OCI-LY3 (cell line): Measurements from ENCODE around the gene GABRA1.

Experiments
- EZH2phosphoT487 ChIP-seq: fragments of 200-600 bp; shearing (Covaris generic); IDR thresholded peaks from 2 replicates; pipeline ENCODE4 v1.6.1; 2018; ENCODE audit warnings: antibody characterized with exemption, mixed run types, low read depth
- TF ChIP-seq, protein P1 (sequence below): fragments of 200-600, 300-600 bp; sonication (generic); IDR thresholded peaks from 2 replicates; pipeline ENCODE4 v1.5.1; 2014; ENCODE audit warnings: antibody characterized with exemption, low read length, low read depth

GRCh38 chr5:161863259-161863658 lies 15.3 kb downstream of the GABRA1 start:
- TF ChIP-seq EZH2phosphoT487, result no peak
- TF ChIP-seq, protein P1, sequence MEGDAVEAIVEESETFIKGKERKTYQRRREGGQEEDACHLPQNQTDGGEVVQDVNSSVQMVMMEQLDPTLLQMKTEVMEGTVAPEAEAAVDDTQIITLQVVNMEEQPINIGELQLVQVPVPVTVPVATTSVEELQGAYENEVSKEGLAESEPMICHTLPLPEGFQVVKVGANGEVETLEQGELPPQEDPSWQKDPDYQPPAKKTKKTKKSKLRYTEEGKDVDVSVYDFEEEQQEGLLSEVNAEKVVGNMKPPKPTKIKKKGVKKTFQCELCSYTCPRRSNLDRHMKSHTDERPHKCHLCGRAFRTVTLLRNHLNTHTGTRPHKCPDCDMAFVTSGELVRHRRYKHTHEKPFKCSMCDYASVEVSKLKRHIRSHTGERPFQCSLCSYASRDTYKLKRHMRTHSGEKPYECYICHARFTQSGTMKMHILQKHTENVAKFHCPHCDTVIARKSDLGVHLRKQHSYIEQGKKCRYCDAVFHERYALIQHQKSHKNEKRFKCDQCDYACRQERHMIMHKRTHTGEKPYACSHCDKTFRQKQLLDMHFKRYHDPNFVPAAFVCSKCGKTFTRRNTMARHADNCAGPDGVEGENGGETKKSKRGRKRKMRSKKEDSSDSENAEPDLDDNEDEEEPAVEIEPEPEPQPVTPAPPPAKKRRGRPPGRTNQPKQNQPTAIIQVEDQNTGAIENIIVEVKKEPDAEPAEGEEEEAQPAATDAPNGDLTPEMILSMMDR, result no peak
